ENCODE results near the gene FREM1.

FREM1 gene

DNA sequence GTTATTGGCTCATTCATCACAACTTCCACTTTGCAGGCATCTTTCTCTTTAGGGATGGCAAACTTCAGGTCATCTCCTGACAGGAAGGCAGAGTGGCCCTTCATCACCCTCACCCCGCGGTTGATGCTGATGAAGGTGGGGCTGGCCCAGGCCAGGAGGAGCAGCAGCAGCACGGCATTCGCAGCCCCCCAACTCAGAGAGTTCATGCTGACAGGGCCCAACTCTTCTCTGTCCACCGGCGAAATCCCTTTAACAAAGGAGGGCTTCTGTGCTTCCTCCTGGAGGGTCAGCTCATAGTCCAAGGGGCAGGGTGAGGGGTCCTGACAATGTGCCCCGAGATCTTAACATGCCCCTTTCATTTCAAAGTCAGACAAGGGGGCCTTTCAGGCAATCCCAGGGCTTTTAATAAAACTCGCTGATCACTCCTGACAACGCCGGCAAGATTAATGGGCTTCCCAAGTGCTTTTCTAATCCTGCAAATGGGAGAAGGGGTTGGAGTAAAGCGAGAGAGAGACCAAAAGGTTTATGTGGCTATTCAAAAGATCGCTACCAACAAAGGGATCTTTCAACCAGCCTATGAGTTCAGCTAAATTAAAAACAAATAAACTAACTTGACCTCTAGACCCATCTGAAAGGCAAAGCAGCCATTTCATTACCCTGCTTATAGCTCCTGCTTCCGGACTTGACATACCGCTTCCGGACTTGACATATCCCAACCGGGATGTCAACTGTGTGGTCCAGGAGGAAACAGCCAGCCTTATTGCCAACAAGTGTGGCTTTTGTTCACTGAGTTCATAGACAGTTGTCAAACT, 41.2 kb downstream of the FREM1 start:
- no peak for DNase-seq (ENCODE audit: low read depth)

DNA sequence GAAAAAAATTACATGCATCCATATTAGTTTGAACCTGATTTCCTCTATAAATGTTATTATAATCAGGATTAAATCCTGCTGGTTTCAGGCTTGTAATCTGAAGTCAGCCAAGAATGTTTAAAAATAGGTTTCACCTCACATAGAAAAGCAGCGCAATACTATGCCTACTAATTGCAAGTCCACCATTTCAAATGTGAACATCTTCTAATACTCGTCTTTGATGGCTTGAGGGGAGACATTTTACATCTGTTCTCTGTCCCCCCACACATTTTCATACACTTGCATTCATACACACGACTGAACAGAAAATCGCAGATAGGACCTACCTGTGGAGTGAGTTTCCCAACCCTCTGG, 41.8 kb downstream of the FREM1 start:
- no peak for DNase-seq (ENCODE audit: low read depth)

DNA sequence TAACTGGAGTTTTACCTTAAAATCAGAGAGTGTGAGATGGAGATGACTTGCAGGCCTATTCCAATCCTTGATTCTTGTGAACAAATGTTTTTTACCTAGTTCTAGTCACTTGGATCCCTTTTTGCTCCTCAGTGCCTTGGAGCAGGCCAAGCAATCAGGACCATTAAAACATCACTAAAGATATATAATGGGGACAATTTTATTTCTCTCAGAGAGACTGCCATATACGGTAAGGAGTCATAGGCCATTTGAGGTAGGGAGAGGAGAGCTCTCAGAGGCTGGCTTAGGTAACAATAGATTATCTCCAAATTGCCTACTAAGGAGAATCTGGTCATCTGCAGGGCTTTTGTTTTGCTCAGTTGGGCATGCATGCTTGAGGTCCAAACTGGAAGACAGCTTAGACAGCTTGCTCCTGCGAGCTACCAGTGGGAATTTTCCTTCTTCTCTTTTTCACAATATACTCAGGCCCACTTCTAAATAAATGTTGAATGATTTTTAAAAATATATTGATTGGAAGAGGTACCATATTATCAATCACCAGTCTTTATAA, 44.0 kb downstream of the FREM1 start:
- DNase-seq (ENCODE audit: low read depth): no peak

DNA sequence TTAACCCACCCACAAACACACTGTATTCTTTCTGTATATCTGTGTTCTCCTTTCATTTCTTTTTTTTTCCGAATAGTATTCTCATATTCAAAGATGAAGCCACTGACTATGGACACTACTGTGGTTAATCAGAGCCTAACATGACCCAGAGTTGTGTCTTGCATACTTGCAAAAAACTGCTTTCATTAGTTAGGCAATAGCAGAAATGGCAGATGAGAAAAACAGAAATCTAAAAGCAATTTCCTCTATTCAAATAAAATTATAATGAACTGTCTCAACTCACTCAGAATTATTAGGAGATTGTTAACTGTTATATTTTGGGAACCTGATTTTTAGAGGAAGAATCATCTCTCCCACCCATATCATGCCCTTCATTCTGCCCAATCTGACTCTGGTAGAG, 45.9 kb downstream of the FREM1 start:
- DNase-seq (ENCODE audit: low read depth): no peak

DNA sequence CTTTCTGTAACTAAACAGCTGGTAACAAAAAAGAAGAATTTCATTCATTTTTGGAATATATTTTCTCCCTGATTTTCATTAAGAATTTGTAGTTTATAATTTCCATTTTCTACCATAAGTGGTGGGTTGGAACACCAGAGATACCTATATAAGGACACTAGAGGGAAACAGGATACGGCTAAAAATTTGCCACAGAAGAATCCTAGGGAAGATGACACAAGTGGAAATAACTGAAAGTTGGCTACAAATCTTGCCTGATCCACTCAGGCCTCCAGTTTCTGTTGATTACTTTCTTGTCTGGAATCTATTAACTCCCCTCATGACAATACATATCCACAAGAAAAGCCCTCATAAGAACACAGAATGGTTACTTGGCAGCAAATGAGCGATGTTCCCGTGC, 46.8 kb downstream of the FREM1 start:
- DNase-seq (ENCODE audit: low read depth): no peak

DNA sequence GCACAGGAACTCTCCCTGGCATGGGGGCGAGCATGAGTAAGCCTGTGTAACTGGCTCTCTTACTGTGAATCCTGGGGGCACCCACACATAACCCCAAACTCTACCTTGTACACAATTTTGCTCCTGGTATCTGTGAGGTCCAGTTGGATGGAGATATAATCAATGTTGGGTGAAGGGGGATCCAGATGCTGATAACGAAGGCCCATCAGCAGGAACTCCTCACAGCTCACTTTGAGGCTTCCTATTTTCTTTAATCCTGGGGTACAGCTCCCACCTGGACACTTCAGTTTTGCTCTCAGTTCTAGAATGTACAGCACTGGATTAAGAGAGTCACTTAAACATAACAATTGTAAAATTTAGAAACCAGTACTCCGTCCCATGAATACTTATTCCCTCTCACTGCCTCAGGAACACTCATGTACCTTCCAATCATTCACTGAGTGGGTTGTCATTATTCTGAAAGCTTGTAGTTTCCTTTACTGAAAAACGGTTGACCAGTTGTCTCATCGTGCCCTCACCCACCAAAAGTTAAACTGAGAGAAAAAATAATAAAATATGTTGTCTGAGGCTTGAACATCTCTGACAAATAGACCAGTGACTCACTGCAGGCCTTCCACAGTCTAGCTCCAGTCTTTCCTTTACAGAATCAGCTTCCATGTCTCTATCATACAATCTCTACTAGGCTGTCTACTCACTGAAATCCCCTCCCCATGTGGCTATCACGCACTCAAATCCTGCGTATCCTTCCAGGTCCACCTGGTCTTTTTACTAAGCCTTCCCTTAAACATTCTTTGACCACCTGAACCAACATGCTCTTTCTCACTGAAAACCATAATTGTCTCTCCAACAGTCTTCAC, 52.6 kb downstream of the FREM1 start:
- DNase-seq (ENCODE audit: low read depth): no peak

DNA sequence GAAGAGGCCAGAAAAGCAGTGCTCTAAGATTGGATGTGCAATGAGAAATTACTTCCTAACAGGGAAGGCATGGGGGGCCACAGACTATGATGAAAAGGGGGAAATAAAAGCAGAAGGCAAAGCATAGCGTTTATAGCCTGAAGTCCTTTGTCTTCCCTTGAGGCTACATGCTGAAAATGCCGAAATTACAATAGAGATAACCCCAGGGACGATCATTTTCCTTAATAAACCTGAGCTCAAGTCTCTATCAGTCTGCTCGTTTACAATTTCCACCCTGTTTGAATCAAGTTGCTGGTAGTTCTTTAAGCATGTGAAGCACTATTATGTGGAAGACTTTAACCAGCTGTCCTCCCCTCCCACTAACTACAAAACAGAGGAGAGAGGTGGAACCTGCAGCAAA, 60.4 kb downstream of the FREM1 start:
- no peak for DNase-seq (ENCODE audit: low read depth)

DNA sequence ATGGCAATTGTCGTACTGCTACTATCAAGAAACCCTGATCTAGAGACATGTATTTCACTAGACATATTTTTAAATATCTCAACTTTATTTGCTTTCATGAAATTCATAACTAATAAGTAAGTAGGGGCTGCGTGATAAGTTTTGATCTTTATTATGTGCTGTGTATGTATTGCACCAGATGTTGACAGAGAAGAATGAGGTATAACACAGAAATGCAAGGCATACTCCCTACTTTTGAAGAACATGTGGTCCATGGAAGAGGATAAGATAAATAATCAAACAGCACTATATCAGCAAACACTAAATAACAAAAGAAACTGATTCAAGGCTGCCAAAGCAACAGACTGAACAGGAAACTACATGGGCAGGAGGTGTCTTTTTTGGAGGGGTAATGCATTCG, 60.9 kb downstream of the FREM1 start:
- DNase-seq (ENCODE audit: low read depth): no peak

DNA sequence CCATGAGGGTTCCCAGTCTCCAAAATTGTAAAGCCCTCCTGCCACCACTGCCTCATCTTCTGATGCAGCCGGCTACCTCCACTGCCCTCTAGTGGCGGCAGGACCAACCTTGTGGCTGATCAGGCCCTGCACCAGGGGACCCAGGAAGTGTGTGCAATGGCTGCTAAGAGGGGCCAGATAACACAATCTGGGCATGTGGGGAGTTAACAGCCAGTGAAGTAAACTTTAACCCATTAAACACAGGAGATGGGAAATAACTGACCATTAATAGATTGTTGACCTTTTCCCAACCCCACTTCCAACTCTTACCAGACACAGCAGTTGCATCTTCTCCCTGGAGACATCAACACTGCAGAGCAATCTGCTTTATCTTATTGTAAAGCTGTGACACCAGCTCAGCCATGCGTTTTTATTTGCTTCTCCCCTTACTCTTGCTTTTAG, 63.3 kb downstream of the FREM1 start:
- DNase-seq (ENCODE audit: low read depth): peak; percentile 56

DNA sequence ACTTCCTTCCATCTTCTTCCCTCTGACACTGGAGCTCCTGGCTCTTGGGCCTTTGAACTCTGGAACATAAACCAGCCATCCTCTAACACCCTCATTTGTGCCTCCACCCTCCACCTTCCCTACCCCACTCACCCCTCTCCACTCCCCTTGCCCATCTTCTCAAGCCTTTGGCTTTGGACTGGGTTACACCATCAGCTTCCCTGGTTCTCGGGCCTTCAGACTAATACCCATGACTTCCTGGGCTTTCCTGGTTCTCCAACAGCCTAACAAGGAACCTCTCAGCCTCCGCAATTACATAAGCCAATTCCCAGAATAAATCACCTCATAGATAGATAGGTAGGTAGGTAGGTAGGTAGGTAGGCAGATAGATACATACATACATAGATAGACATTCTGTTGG, 67.1 kb downstream of the FREM1 start:
- no peak for DNase-seq (ENCODE audit: low read depth)

DNA sequence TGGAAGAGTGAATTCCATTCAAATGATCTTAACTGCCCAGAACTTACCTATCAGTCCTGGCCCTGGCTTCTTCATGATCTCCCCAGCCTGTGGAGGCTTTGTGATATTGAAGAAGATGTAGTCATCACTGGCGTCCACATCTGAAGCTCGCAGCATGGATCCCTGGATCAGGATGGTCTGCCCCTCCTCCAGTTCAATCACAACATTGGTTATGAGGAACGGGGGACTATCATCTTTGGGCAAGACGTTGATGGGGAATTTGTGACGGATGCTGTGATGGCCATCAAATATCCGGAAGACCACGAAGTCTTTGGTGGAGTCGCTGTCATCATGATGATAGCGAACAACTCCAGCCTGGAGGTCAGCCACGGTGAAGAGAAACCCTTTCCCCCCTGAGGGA, 68.0 kb downstream of the FREM1 start:
- no peak for DNase-seq (ENCODE audit: low read depth)

DNA sequence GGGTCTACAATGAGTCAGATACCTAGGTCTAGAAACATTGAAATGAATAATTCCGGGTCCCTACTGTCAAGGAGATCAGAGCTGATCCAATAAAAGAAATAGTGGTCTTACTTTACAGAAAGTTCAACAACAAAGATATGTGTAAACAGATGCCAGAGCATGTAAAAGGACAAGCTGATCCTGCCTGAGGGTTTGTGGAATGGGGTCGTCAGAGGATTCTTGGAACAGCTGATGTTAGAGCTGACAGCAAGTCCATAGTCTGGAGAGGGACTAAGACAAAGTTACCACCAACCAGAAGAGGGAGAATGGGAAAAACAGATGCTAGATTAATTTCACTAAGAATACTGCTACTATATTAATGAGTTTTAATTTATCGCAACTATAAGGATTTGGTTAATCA, 71.5 kb downstream of the FREM1 start:
- DNase-seq (ENCODE audit: low read depth): no peak

DNA sequence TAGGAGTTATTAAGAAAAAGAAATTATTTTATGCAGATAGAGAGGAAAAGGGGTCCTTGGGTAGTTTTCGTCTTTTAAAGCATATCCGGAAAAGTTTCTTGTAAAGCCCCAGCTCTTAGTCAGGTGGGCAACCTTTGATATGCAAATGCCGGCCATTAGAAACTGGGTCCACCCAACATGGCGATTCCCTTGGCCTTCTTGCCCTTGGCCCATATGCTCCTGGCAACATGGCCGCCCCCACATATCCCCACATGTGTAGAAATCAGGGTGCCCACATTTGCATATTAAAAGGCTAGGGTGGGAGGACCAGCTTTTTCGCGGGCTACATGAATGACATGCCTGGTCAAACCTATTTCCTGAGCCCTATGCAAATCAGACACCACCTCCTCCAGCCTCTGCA, 73.3 kb downstream of the FREM1 start:
- no peak for DNase-seq (ENCODE audit: low read depth)

DNA sequence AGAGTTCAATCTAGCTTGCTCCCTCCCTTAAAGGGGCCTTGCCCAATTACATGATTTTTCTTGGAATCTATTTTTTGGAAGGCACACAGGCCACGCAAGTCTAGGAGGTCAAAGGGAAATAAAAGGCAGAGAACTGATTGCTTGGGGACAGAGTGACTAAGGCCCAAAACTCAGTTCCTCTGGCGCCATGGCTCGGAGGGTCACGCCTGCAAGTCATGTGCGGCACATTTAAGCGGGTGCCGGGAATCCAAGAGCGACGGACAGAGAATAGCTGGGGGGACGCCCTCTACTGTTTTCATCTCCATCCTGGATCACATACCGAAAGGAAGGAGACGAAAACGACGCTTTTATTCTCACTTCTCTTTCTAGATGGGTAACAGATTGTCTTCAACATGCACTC, 78.6 kb downstream of the FREM1 start:
- no peak for DNase-seq (ENCODE audit: low read depth)

DNA sequence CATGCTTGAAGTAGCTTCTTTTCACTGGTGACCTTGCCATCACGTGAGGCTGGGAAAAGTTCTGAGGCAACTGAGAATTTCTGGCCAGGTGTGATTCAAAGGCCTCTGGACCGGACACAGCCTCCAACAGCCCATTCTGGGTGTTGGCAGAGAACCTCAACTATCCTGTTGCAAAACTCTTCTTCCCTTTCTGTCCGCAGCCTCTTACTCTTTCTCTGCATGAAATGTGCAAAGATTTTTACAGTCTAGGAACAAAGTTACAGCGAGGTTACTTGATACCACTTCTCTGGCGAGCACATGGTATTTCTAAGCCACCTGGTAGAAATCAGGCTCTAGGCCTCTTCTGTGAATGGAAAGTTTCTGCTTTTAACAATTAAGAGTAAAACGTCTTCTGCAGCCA, 79.2 kb downstream of the FREM1 start:
- no peak for DNase-seq (ENCODE audit: low read depth)

DNA sequence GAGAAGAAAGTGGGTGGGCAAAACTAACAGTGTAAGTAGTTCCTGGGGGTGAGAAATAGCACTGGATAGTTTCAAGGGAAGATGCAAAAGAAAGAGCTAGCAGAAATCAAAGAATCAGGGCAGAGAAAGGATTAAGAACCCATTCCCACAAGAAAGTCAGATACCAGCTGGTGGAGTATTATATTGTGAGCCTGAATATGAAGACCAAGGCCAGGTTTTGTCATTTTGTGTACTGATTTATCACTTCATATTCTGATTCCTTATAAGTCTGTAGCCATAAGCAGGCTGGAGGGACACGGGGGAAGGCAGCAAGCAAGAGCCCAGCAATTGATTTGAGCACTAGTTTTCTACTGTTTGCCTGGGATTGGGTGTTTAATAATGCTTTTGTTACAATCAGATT, 80.2 kb downstream of the FREM1 start:
- no peak for DNase-seq (ENCODE audit: low read depth)

DNA sequence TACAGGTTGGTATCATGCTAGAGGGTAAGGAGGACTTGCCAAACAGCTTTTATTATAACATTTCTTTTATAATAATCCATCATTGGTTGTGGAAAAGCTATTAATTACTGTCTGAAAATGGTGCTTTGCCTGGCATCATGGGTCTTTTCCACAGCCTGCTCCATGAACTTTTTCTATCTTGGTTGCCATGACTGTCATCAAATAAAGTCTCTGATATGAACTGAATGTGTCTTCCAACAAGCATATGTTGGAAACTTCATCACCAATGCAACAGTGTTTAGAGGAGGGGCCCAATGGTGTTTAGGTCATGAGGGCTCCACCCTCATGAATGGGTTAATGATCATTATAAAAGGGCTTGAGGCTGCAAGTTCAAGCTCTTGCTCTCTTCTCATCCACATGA, 81.0 kb downstream of the FREM1 start:
- no peak for DNase-seq (ENCODE audit: low read depth)

DNA sequence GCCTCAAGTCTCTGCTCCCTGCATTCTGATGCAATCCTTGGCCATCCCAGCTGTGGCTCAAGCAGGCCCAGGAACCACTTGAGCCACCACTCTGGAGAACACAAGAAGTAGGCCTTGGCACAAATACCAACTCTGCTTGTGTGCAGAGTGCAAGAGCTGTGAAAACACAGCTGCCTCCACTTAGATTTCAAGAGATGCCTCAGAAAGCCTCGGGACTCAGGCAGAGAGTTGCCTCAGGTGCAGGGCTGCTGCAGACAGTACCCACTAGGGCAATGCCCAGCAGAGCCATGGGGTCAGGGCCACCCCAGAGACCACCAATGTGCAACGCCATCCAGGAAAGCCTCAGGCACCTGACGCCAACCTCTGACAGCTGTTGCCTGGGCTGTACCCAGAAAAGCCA, 82.4 kb downstream of the FREM1 start:
- no peak for DNase-seq (ENCODE audit: low read depth)

DNA sequence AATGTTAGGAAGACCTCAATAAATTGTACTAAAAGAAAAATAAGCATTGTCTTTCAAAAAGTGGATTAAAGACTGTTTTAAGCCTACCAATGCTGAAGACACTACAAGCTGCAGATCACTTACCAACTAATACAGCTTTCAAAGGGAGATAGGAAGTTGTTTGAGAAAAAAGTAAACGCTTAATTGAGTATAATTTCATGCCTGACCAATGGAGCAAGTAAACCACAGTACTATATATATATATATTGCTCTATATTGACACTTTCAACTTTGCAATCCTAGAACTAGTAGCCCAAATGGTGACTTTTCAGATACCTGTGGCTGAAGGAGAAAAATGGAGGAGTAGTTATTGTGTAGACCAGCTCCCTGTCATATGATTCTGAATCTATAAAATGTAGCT, 85.7 kb downstream of the FREM1 start:
- no peak for DNase-seq (ENCODE audit: low read depth)

DNA sequence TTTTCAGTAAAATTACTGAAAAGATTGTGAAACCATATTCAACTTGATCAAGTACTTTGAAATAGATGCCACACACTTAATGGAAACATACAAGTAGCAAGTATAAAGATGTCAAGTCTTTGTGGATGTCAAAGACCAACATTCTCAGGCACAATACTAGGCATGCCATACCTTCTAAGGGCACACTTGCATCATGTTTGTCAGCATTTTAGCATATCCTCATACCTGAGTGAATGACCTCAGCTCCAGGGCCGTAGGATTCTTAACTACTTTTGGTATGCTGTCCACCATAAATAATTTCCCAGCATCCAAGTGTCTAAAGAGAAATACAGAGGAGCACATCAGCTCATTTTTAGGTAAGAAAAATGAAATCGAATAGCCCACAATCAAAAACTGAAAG, 86.4 kb downstream of the FREM1 start:
- no peak for DNase-seq (ENCODE audit: low read depth)

DNA sequence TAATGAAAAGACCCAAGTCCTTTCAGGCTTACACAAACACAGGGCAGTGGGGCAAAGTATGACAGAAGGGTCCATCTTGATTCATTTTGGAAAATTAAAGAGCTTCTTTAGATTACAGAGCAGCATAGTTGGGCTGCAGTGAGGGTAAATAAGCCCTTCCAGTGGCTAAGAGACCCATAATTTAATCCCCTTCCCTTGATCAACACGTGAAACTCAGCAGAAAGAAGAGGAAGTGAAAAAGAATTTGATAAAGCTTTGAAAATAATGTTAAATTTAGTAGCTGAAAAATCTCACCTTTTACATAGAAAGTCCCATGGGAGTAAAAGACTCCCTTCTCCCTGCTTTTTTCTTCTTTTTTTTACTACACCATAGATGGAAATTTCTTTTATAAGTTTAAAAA, 87.6 kb downstream of the FREM1 start:
- DNase-seq (ENCODE audit: low read depth): no peak

DNA sequence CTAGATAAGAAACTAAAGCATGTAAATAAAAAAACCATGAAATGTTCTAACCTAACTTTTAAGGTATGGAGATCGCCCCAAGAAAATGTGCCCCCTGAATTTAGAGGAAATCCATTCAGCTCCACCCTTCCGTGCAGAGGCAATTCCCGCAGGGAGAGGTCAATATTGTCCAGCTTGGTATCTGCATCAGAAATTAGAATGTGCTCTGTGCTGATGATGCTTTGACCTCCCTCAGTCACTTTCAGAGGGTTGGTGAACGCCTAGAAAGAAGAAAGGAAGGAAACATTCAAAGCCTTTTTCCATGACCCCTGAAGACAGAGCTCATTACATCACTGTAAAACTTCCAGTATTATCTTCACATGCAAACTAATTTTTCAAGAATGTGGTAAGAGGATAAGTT, 91.0 kb downstream of the FREM1 start:
- DNase-seq (ENCODE audit: low read depth): no peak

DNA sequence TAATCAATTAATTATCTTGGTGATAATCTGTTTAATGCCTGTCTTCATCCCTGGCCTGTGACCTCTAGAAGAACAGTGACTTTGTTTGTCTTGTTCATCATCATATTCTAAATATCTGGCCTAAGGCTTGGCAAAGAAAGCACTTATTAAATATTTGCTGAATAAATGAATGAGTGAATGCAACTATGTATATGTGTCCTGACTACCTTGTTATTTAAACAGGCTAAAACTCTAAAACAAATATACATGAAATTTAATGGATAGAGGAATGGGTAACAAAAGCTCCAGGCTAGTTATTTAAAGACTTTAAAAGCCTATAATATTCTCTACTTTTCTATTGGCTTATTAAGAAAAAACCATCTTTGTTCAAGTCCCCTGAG, 96.0 kb downstream of the FREM1 start:
- DNase-seq (ENCODE audit: low read depth): no peak

Measured in activated T-cell treated with anti-CD3 and anti-CD28 coated beads for 48 hours (primary cell).